Left ventricle myocardium inferior (tissue), 1 donor: ENCODE results near the gene NAV1. TPM values are rescaled to one million over a fixed set of nuclear protein-coding genes. Genes with fewer than 3 reads are reported as not detected.
A peak's percentile ranks its signal among the peaks of the same experiment; 100 is the strongest.

Source experiments
- DNase-seq: peaks from one replicate; pipeline ENCODE4 v3.0.0-alpha.2; 2020
- H3K27ac ChIP-seq: fragments of 200-600 bp; replicated peaks from 2 replicates; pipeline ENCODE4 v1.8.0; 2021
- H3K27me3 ChIP-seq: fragments of 200-600 bp; 2 replicates; pipeline ENCODE4 v1.8.0; 2021; ENCODE audit warnings: low read depth
- H3K36me3 ChIP-seq: fragments of 200-600 bp; 2 replicates; pipeline ENCODE4 v1.8.0; 2021
- H3K4me1 ChIP-seq: fragments of 200-600 bp; 2 replicates; pipeline ENCODE4 v1.8.0; 2021
- H3K4me3 ChIP-seq: fragments of 200-600 bp; 2 replicates; pipeline ENCODE4 v1.8.0; 2021; ENCODE audit warnings: mild to moderate bottlenecking, moderate library complexity
- H3K9me3 ChIP-seq: fragments of 200-600 bp; replicated peaks from 2 replicates; pipeline ENCODE4 v1.8.0; 2021
- CTCF ChIP-seq: fragments of 200-600 bp; IDR thresholded peaks from 2 replicates; pipeline ENCODE4 v1.8.0; 2021; ENCODE audit warnings: antibody characterized with exemption, mild to moderate bottlenecking, borderline replicate concordance
- intact Hi-C: fragments of 100-400 bp; cut with micrococcal nuclease; formaldehyde crosslinking; loops from one replicate; pipeline ENCODE4 v1.11.0; 2022
- total RNA-seq: library from RNA; stranded (reverse); fragmentation: NEBNext Ultra II Directional; extraction: Animal tissue kit (Norgen Biotek cat#: 25700); gene quantifications from one replicate; pipeline ENCODE4 v1.2.1, GENCODE V29; 2021
- donor health status: DM: no; HTN: yes; CAD: no; lungs with severe emphysema.

Gene NAV1
- total RNA-seq, 1 donor from 2014 or later, result 74.8 TPM

DNA sequence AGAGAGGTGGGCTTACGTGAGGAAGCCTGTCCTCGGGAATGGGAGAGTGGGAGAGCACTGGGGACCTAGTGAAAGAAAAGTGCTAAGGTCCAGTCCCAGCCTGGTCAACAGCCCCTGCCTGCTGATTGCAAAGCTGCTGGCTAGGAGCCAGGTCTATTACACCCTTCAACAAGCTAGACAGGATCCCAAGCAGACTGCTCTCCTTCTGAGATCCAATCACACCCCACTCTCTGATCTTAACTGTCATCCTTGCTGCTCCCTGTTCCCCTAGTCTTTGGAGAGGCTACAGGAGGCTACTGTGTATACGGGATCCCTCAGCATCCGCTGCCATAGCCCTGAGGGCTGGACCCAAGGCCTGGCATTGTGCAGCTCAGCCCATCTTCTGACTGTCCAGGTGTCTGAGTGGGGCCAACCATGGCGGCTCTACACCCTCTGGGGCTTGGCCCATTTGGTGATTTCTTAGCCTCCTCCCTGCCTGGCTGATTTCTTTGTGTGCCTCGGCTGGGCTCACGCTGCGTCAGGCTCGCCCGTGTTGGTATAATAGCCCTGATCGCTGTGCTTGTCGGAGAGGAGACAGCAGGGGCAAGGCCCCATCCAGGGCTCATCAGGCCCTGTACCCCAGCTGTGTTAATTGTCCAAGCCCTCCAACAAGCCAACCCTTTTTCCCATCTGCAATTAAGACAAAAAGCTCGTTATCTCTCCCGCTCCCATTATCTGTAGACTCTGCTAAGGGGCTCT lies 43.9 kb downstream of the NAV1 start:
- TF ChIP-seq CTCF, result no peak
- Histone ChIP-seq H3K36me3 (no peaks in the 10 kb centered on the region), H3K27me3 (no peaks in the 10 kb centered on the region), H3K9me3 (no peaks in the 10 kb centered on the region), H3K27ac (peak overlapping the region; percentile 28), H3K4me1 (peaks cover 33% of the 10 kb centered on the region), H3K4me3 (no peak overlapping the region)
- DNase-seq, result no peak
- intact Hi-C loops, result no loop called here

- no peak for DNase-seq
- no peak for TF ChIP-seq CTCF
- Histone ChIP-seq H3K9me3 (no peaks in the 10 kb centered on the region), H3K4me3 (no peak overlapping the region), H3K27ac (peak overlapping the region; percentile 57), H3K36me3 (no peaks in the 10 kb centered on the region), H3K4me1 (peaks cover 33% of the 10 kb centered on the region), H3K27me3 (no peaks in the 10 kb centered on the region)
- intact Hi-C loops, result no loop called here
Measured at GRCh38 chr1:201583663-201584062, 44.7 kb downstream of the NAV1 start.

DNA sequence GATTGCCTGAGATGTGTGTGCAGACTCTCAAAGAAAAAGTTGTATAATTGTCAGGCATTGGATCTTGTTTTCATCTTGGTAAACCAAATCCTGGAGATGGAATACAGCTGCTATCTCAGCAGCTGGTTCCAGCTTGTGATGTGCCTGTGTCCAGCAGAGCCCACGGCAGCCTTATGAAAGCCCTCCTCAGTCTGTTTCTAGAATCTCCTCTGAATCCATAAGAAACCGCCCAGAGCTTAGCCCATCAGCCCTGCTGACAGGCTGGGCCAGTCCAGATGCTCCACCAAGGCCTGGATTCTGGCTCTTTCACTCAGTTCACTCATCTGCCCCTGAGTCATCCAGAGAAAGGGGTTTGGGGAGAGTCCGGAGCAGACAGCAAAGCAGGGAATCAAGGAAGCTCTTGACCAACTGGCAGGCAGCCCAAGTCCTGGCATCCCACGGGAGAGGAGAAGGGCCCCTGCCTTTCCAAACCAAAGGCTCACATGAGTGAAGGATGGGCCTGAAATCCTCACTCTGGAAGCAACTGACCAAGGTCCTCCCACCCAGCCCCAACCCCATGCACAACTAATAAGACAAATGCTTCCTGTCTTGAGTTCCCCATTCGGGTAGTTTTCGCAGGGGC lies 45.7 kb downstream of the NAV1 start:
- peak overlapping the region; percentile 57 for H3K27ac ChIP-seq
- intact Hi-C loops, result no loop called here

GRCh38 chr1:201585093-201585483 lies 46.2 kb downstream of the NAV1 start:
- Histone ChIP-seq H3K27me3 (no peaks in the 10 kb centered on the region), H3K9me3 (no peaks in the 10 kb centered on the region), H3K4me1 (peaks cover 33% of the 10 kb centered on the region), H3K36me3 (no peaks in the 10 kb centered on the region), H3K4me3 (no peak overlapping the region), H3K27ac (peak overlapping the region; percentile 57)
- TF ChIP-seq CTCF, result no peak
- no peak for DNase-seq
- intact Hi-C loops, result no loop called here

More for the DNA sequence above, 45.7 kb downstream of the NAV1 start:
- H3K4me1 ChIP-seq, result peaks cover 33% of the 10 kb centered on the region
- H3K9me3 ChIP-seq, result no peaks in the 10 kb centered on the region
- H3K27me3 ChIP-seq, result no peaks in the 10 kb centered on the region
- peak; percentile 52 for DNase-seq
- H3K36me3 ChIP-seq, result no peaks in the 10 kb centered on the region
- no peak for TF ChIP-seq CTCF
- no peak overlapping the region for H3K4me3 ChIP-seq

- H3K4me3 ChIP-seq, result no peak overlapping the region
- TF ChIP-seq CTCF, result no peak
- DNase-seq, result no peak
Measured at GRCh38 chr1:201585901-201586300, 47.0 kb downstream of the NAV1 start.

More at GRCh38 chr1:201585901-201586300, 47.0 kb downstream of the NAV1 start:
- no peak overlapping the region for H3K27ac ChIP-seq
- H3K4me1 ChIP-seq, result peaks cover 33% of the 10 kb centered on the region
- no peaks in the 10 kb centered on the region for H3K9me3 ChIP-seq
- intact Hi-C loops, result no loop called here
- no peaks in the 10 kb centered on the region for H3K36me3 ChIP-seq
- no peaks in the 10 kb centered on the region for H3K27me3 ChIP-seq
